HEK293 (cell line): ENCODE data around the gene VAPA.

Experiments used
- CTCF ChIA-PET: fragments of 350-600 bp; formaldehyde crosslinking; extraction: SDS; loops from one replicate; lab custom pipeline; 2021; ENCODE audit warnings: antibody characterized with exemption; lab: Yijun Ruan, JAX
- POLR2A ChIA-PET: fragments of 300-600 bp; formaldehyde crosslinking; extraction: SDS; loops from one replicate; lab custom pipeline; 2020; ENCODE audit warnings: antibody characterized with exemption, inconsistent platforms; lab: Yijun Ruan, JAX
- H3K27ac ChIP-seq: fragments of 200-500 bp; sonication (Bioruptor generic); 2 replicates; pipeline ENCODE4 v1.5.1; 2014; ENCODE audit warnings: low read depth, low read length, control low read depth, inconsistent platforms; ENCODE audit errors: extremely low read depth
- H3K36me3 ChIP-seq, 2 experiments: fragments of 200-500 bp in 1 of 2; sonication (Bioruptor generic) in 1 of 2; 1 replicate in 1 of 2; 2 replicates in 1 of 2; pipeline ENCODE4 v1.5.1; 2014 to 2017; ENCODE audit warnings: inconsistent platforms in 2 of 2, low read length in 2 of 2; ENCODE audit not compliant: control insufficient read depth in 2 of 2, insufficient read depth in 1 of 2
- H3K4me1 ChIP-seq: fragments of 200-500 bp; sonication (Bioruptor generic); 2 replicates; pipeline ENCODE4 v1.5.1; 2014; ENCODE audit warnings: mild to moderate bottlenecking, low read length, inconsistent platforms; ENCODE audit not compliant: control insufficient read depth, insufficient read depth
- H3K4me3 ChIP-seq: 2 replicates; pipeline ENCODE4 v1.5.1; 2011; ENCODE audit warnings: low read depth, mild to moderate bottlenecking, control low read depth, low read length, moderate library complexity
- H3K9me3 ChIP-seq: fragments of 200-500 bp; sonication (Bioruptor generic); 2 replicates; pipeline ENCODE4 v1.5.1; 2014; ENCODE audit warnings: low read depth, low read length, inconsistent platforms; ENCODE audit not compliant: control insufficient read depth, insufficient read depth
- CTCF ChIP-seq: fragments of 450-650 bp; formaldehyde crosslinking; IDR thresholded peaks from 2 replicates; pipeline ENCODE4 v1.5.1; 2016; ENCODE audit warnings: missing biosample characterization, missing genetic modification characterization
- GLI2 ChIP-seq: fragments of 450-650 bp; formaldehyde crosslinking; IDR thresholded peaks from 2 replicates; pipeline ENCODE4; 2017; ENCODE audit warnings: missing biosample characterization, missing genetic modification characterization, low read depth, borderline replicate concordance
- GLIS1 ChIP-seq: fragments of 450-650 bp; formaldehyde crosslinking; IDR thresholded peaks from 2 replicates; pipeline ENCODE4 v1.5.1; 2016; ENCODE audit warnings: missing biosample characterization, missing genetic modification characterization
- GLIS2 ChIP-seq: fragments of 450-650 bp; formaldehyde crosslinking; IDR thresholded peaks from 2 replicates; pipeline ENCODE4 v1.5.1; 2016; ENCODE audit warnings: missing biosample characterization, missing genetic modification characterization
- HIC1 ChIP-seq: fragments of 450-650 bp; formaldehyde crosslinking; IDR thresholded peaks from 2 replicates; pipeline ENCODE4 v1.5.1; 2016; ENCODE audit warnings: missing biosample characterization, missing genetic modification characterization
- MZF1 ChIP-seq: fragments of 450-650 bp; formaldehyde crosslinking; IDR thresholded peaks from 2 replicates; pipeline ENCODE4 v1.5.1; 2017; ENCODE audit warnings: missing biosample characterization, missing genetic modification characterization, borderline replicate concordance
- TSHZ1 ChIP-seq: fragments of 450-650 bp; formaldehyde crosslinking; IDR thresholded peaks from 2 replicates; pipeline ENCODE4 v1.5.1; 2016; ENCODE audit warnings: missing biosample characterization, missing genetic modification characterization, borderline replicate concordance
- YY1 ChIP-seq: fragments of 450-650 bp; formaldehyde crosslinking; IDR thresholded peaks from 2 replicates; pipeline ENCODE4 v1.5.1; 2018; ENCODE audit warnings: missing biosample characterization, missing genetic modification characterization
- ZFHX2 ChIP-seq: fragments of 450-650 bp; formaldehyde crosslinking; conservative IDR thresholded peaks from 2 replicates; pipeline ENCODE4 v1.5.1; 2016; ENCODE audit warnings: missing biosample characterization, missing genetic modification characterization
- ZNF133 ChIP-seq: fragments of 450-650 bp; formaldehyde crosslinking; IDR thresholded peaks from 2 replicates; pipeline ENCODE4 v1.5.1; 2016; ENCODE audit warnings: missing biosample characterization, missing genetic modification characterization
- ZNF174 ChIP-seq: fragments of 450-650 bp; formaldehyde crosslinking; IDR thresholded peaks from 2 replicates; pipeline ENCODE4 v1.5.0; 2017; ENCODE audit warnings: missing biosample characterization, mild to moderate bottlenecking, missing genetic modification characterization
- ZNF175 ChIP-seq: fragments of 450-650 bp; formaldehyde crosslinking; IDR thresholded peaks from 2 replicates; pipeline ENCODE4 v1.5.1; 2016; ENCODE audit warnings: missing biosample characterization, missing genetic modification characterization
- ZNF19 ChIP-seq: fragments of 450-650 bp; formaldehyde crosslinking; IDR thresholded peaks from 2 replicates; pipeline ENCODE4; 2016; ENCODE audit warnings: missing biosample characterization, missing genetic modification characterization, low read depth
- ZNF2 ChIP-seq: fragments of 450-650 bp; formaldehyde crosslinking; IDR thresholded peaks from 2 replicates; pipeline ENCODE4 v1.5.1; 2016; ENCODE audit warnings: missing biosample characterization, missing genetic modification characterization
- ZNF280C ChIP-seq: fragments of 450-650 bp; formaldehyde crosslinking; IDR thresholded peaks from 2 replicates; pipeline ENCODE4 v1.5.1; 2016; ENCODE audit warnings: missing biosample characterization, missing genetic modification characterization
- ZNF426 ChIP-seq: fragments of 450-650 bp; formaldehyde crosslinking; IDR thresholded peaks from 2 replicates; pipeline ENCODE4 v1.5.1; 2017; ENCODE audit warnings: missing biosample characterization, missing genetic modification characterization, mild to moderate bottlenecking, inconsistent platforms, moderate library complexity
- ZNF501 ChIP-seq: fragments of 450-650 bp; formaldehyde crosslinking; IDR thresholded peaks from 2 replicates; pipeline ENCODE4 v1.5.1; 2016; ENCODE audit warnings: missing biosample characterization, missing genetic modification characterization
- ZNF530 ChIP-seq: fragments of 450-650 bp; formaldehyde crosslinking; IDR thresholded peaks from 2 replicates; pipeline ENCODE4 v1.5.1; 2016; ENCODE audit warnings: low read depth, missing biosample characterization, missing genetic modification characterization
- ZNF548 ChIP-seq: fragments of 450-650 bp; formaldehyde crosslinking; IDR thresholded peaks from 2 replicates; pipeline ENCODE4 v1.5.1; 2016; ENCODE audit warnings: missing biosample characterization, missing genetic modification characterization
- ZNF629 ChIP-seq: fragments of 450-650 bp; formaldehyde crosslinking; IDR thresholded peaks from 2 replicates; pipeline ENCODE4 v1.5.1; 2017; ENCODE audit warnings: missing biosample characterization, missing genetic modification characterization
- ZNF747 ChIP-seq: fragments of 450-650 bp; formaldehyde crosslinking; IDR thresholded peaks from 2 replicates; pipeline ENCODE4 v1.5.1; 2016; ENCODE audit warnings: missing biosample characterization, missing genetic modification characterization
- ZNF777 ChIP-seq: fragments of 450-650 bp; formaldehyde crosslinking; IDR thresholded peaks from 2 replicates; pipeline ENCODE4 v1.5.1; 2017; ENCODE audit warnings: missing biosample characterization, missing genetic modification characterization, borderline replicate concordance
- ZNF785 ChIP-seq: fragments of 450-650 bp; formaldehyde crosslinking; IDR thresholded peaks from 2 replicates; pipeline ENCODE4 v1.5.1; 2016; ENCODE audit warnings: missing biosample characterization, missing genetic modification characterization
- ZXDB ChIP-seq: fragments of 450-650 bp; formaldehyde crosslinking; IDR thresholded peaks from 2 replicates; pipeline ENCODE4 v1.5.1; 2016; ENCODE audit warnings: missing biosample characterization, missing genetic modification characterization
- TF ChIP-seq, protein P1 (sequence below): fragments of 450-650 bp; formaldehyde crosslinking; IDR thresholded peaks from 2 replicates; pipeline ENCODE4 v1.5.1; 2016; ENCODE audit warnings: missing biosample characterization, missing genetic modification characterization

The VAPA gene

DNA sequence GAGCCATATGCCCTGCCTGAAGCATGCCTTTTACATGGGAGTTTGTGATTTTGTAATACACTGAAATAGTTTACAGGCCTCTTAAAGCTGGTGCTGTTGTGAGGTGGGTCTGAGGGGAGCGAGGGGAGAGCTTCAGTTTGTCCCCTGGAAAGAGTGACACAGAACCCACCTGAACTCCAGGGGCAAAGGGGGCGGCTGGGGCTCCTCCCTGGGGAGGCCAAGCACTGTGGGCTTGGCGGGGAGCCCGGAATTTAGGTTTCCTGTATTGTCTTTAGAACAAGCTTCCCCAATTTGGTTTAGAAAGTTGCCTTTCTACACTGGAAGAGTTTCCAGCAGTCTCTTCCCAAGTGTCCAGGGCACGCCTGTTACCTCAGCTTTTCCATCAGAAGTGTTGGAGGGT, 75.7 kb downstream of the VAPA start:
- ChIA-PET POLR2A (no interaction called here), CTCF (no interaction called here)
- no peaks in the 10 kb centered on the region for H3K9me3 ChIP-seq
- H3K4me3 ChIP-seq, result no peak overlapping the region
- no peak for TF ChIP-seq ZNF629 (tag by site-specific recombination)
- no peak for TF ChIP-seq ZNF280C (tag by site-specific recombination)
- TF ChIP-seq ZNF175 (tag by site-specific recombination), result no peak
- no peak for TF ChIP-seq YY1
- no peak for TF ChIP-seq ZFHX2 (tag by site-specific recombination)
- TF ChIP-seq ZNF19, result no peak
- no peak for TF ChIP-seq GLIS1 (tag by site-specific recombination)
- TF ChIP-seq ZNF174, result no peak
- no peak for TF ChIP-seq TSHZ1 (tag by site-specific recombination)
- no peak for TF ChIP-seq ZNF747 (tag by site-specific recombination)
- TF ChIP-seq ZNF426, result no peak
- no peak for TF ChIP-seq HIC1 (tag by site-specific recombination)
- TF ChIP-seq ZNF530, result no peak
- TF ChIP-seq, all 188 proteins: peak for 0
- no peaks in the 10 kb centered on the region for H3K4me1 ChIP-seq
- H3K36me3 ChIP-seq, result no peaks in the 10 kb centered on the region
- H3K27ac ChIP-seq, result no peak overlapping the region

DNA sequence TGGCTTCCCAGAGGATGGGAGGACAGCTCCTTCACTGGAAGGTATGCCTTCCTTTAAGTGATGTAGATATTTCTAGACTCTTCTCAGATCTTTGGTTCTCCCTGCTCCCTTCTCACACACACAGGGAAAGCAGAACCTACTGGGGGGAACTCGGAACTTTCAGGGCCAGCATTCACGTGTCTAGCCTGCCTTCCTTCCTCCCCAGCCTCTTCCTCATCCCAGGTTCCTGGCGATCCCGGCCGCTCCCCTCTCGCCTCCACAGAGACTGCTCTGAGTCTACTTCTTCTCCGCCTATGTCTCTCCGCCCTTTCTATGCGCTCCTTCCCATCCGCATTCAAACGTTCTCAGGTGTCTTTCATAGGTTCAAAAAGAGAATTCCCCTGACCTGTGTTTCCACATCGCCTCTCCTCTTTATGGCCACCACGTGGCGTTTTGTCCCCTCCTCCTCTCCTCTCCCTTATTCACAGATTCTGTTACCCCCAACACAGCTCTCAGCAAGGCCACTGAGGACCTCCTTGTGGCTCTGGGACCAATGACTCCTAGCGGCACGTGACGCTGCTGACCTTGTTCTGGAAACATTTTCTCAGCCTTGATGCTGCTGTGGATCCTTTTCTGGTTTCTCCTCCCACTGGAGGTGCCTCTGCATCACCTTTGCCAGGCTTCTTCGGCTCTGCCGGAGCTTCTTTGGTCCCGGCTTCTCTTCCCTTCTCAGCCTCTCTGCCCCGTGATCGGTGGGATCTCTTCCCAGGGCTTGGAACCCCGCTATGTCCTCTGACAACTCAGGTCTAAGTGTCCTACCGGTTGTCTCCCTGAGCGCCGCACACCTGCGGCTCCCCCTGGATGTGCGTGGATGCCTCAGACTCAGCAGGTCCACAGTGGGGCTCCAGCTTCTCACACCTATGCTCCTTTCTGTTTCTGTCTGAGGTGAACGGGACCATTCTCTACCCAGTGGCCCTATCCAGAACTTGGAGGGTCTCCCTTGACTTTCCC, 77.5 kb downstream of the VAPA start:
- ChIA-PET POLR2A (no interaction called here), CTCF (no interaction called here)
- Histone ChIP-seq H3K4me1 (no peaks in the 10 kb centered on the region), H3K9me3 (no peaks in the 10 kb centered on the region), H3K27ac (no peak overlapping the region), H3K36me3 (no peaks in the 10 kb centered on the region), H3K4me3 (no peak overlapping the region)
- no peak for TF ChIP-seq ZNF501 (tag by site-specific recombination)
- no peak for TF ChIP-seq ZXDB (tag by site-specific recombination)
- no peak for TF ChIP-seq MZF1 (tag by site-specific recombination)
- no peak for TF ChIP-seq ZNF777 (tag by site-specific recombination)
- TF ChIP-seq, protein P1, sequence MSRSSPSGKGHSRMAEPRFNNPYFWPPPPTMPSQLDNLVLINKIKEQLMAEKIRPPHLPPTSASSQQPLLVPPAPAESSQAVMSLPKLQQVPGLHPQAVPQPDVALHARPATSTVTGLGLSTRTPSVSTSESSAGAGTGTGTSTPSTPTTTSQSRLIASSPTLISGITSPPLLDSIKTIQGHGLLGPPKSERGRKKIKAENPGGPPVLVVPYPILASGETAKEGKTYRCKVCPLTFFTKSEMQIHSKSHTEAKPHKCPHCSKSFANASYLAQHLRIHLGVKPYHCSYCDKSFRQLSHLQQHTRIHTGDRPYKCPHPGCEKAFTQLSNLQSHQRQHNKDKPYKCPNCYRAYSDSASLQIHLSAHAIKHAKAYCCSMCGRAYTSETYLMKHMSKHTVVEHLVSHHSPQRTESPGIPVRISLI (tag by site-specific recombination), result no peak
- TF ChIP-seq GLI2 (tag by site-specific recombination), result no peak
- TF ChIP-seq ZNF2, result no peak
- no peak for TF ChIP-seq ZNF785 (tag by site-specific recombination)
- TF ChIP-seq ZNF133 (tag by site-specific recombination), result no peak
- no peak for TF ChIP-seq CTCF (tag by site-specific recombination)
- no peak for TF ChIP-seq GLIS2 (tag by site-specific recombination)
- no peak for TF ChIP-seq ZNF548 (tag by site-specific recombination)
